ENCODE measurements around the gene CDH23. TPM values are rescaled to one million over a fixed set of nuclear protein-coding genes. Genes with fewer than 3 reads are reported as not detected.

Gene CDH23
- total RNA-seq, 1 donor from 2014 or later = not detected

GRCh38 chr10:71666639-71667386, 270.1 kb downstream of the CDH23 start:
- TF ChIP-seq CTCF (IDR thresholded peaks at IDR 0.05; ENCODE audit: insufficient read depth, low read length, severe bottlenecking) = no peak
- DNase-seq (ENCODE audit: low read depth) (no peak), FAIRE-seq (no peak)
- H3K4me3 ChIP-seq (ENCODE audit: low read depth, low read length) = no peak overlapping the region
- H3K36me3 ChIP-seq (ENCODE audit: control insufficient read depth, insufficient read depth, low read length) = no peaks in the 10 kb centered on the region
- H3K27me3 ChIP-seq (ENCODE audit: control insufficient read depth, insufficient read depth, low read length) = peaks cover 8% of the 10 kb centered on the region

GRCh38 chr10:71667387-71667752, 270.6 kb downstream of the CDH23 start:
- H3K36me3 ChIP-seq (ENCODE audit: control insufficient read depth, insufficient read depth, low read length) = no peaks in the 10 kb centered on the region
- no peak overlapping the region for H3K4me3 ChIP-seq (ENCODE audit: low read depth, low read length)
- H3K27me3 ChIP-seq (ENCODE audit: control insufficient read depth, insufficient read depth, low read length) = peaks cover 7% of the 10 kb centered on the region
- no peak for TF ChIP-seq CTCF (IDR thresholded peaks at IDR 0.05; ENCODE audit: insufficient read depth, low read length, severe bottlenecking)
- FAIRE-seq = no peak
- no peak for DNase-seq (ENCODE audit: low read depth)

GRCh38 chr10:71671994-71672946, 275.6 kb downstream of the CDH23 start:
- DNase-seq (ENCODE audit: low read depth) (no peak), FAIRE-seq (no peak)
- Histone ChIP-seq H3K4me3 (ENCODE audit: low read depth, low read length) (no peak overlapping the region), H3K36me3 (ENCODE audit: control insufficient read depth, insufficient read depth, low read length) (no peaks in the 10 kb centered on the region), H3K27me3 (ENCODE audit: control insufficient read depth, insufficient read depth, low read length) (peaks cover 5% of the 10 kb centered on the region)
- no peak for TF ChIP-seq CTCF (IDR thresholded peaks at IDR 0.05; ENCODE audit: insufficient read depth, low read length, severe bottlenecking)

- Histone ChIP-seq H3K4me3 (ENCODE audit: low read depth, low read length) (no peak overlapping the region), H3K36me3 (ENCODE audit: control insufficient read depth, insufficient read depth, low read length) (no peaks in the 10 kb centered on the region), H3K27me3 (ENCODE audit: control insufficient read depth, insufficient read depth, low read length) (peaks cover 2% of the 10 kb centered on the region)
- TF ChIP-seq CTCF (IDR thresholded peaks at IDR 0.05; ENCODE audit: insufficient read depth, low read length, severe bottlenecking) = no peak
- DNase-seq (ENCODE audit: low read depth) (peak; percentile 61), FAIRE-seq (no peak)
These were observed 278.7 kb downstream of the CDH23 start for GRCh38 chr10:71675295-71675970.

- no peak overlapping the region for H3K4me3 ChIP-seq (ENCODE audit: low read depth, low read length)
- peaks cover 2% of the 10 kb centered on the region for H3K27me3 ChIP-seq (ENCODE audit: control insufficient read depth, insufficient read depth, low read length)
- H3K36me3 ChIP-seq (ENCODE audit: control insufficient read depth, insufficient read depth, low read length) = no peaks in the 10 kb centered on the region
- DNase-seq (ENCODE audit: low read depth) (no peak), FAIRE-seq (no peak)
- TF ChIP-seq CTCF (IDR thresholded peaks at IDR 0.05; ENCODE audit: insufficient read depth, low read length, severe bottlenecking) = no peak
These were observed 280.5 kb downstream of the CDH23 start for GRCh38 chr10:71677261-71677660.
